Measurements from ENCODE around the gene SCARB1.
A peak's percentile ranks its signal among the peaks of the same experiment; 100 is the strongest.

SCARB1 gene

DNA sequence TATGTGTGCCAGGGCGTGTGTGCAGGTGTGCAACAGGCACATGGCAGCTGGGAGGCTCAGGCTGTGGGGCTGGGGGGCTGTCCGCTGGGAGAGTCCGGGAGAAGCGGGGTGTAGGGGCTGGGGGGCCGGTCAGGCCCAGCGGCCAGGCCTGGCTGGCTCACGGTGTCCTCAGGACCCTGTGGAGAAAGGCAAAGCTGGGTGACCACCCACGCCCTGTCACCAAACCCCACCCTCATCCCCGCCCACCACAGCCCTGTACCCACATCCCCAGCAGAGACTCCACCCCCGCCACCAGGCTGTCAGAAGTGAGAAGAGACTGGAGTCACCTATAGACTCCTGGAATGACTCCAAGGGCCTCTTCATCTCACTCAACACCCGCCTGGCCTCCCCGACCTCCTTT is 85.3 kb downstream of the SCARB1 start:
- no peak for DNase-seq (ENCODE audit: insufficient read length, low spot score)
- FAIRE-seq: no peak

DNA sequence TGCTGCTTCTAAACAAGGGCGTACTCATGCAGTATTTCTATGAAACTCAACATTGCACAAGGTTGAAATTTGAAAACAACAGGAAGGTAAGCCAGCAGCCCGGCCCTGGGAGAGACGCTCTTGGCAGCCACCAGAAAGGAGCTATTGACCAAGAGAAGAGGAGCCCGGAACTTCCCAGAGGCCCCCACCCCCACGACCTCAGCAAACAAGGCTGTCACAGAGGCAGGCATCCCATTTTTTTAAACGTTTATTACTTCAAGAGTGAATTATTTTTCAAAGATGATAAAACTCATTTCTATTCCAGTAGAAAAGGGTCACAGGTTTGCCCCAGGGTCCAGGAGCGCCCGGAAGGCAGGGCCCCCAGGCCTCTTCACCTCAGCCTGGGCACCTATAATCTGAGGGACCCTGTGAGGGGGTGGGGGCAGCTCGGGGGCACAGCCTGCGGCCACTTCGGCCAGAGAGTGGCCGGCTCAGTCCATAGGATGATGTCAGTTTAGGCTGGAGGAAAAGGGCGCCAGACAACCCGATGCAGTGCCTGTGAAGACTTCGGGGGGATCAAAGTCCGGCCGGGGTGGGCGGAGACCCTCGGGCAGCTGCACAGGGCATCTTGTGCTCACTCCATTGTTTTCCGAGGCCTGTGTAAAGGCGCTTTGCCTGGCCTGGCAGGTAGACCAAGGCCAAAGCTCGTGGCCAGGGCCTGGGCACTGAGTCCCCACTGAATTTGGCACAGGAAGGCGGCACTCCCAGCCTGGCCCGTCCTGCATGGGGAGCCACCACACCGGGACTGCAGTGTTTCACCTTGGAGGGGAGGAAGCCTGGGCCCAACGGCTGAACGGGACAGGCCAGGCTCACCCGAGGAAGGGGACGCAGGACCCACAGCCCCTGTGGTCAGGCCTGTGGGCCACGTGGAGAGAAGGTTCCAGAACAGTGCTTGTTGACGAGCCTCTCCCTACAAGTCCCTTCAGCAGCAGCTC is 86.0 kb downstream of the SCARB1 start:
- DNase-seq (ENCODE audit: insufficient read length, low spot score) (no peak), FAIRE-seq (no peak)

DNA sequence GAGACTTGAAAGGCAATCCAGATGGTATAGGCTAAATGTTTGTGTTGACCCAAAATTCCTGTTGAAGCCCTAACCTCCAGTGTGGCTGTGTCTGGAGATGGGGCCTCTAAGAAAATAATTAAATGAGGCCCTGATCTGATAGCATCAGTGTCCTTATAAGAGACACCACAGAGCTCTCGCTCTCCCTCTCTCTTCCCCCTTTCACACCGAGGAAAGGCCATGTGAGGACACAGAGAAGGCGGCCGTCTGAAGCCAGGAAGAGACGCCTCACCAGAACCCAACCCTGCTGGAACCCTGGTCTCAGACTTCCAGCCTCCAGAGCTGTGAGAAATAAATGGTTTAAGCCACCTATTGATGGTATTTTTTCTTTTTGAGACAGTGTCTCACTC is 87.5 kb downstream of the SCARB1 start:
- peak; percentile 21 for FAIRE-seq
- DNase-seq (ENCODE audit: insufficient read length, low spot score): no peak

DNA sequence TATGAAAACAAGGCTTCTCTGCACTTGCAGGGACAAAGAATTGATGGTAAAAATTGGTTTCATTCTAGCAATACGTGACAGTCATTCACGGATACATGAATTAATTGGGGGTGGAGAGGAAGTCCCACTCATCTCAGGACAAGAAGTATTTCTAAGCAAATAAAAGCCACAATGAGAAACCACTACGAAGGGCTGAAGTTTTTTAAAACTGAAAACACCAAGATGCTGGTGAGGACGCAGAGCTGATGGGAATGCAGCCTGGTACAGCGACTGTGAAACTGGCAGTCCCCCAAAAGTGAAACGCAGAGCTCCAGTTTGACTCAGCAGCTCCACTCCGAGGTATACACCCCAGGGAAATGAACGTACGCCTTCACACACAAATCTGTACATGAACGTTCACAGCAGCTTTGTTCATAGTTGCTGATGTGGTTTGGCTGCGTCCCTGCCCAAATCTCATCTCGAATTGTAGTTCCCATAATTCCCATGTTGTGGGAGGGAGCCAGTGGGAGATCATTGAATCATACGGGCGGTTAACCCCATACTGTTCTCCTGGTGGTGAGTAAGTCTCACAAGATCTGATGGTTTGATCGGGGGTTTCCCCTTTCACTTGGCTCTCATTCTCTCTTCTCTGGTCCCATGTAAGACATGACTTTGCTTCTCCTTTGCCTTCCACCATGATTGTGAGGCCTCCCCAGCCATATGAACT is 89.0 kb downstream of the SCARB1 start:
- peak; percentile 99 for FAIRE-seq

DNA sequence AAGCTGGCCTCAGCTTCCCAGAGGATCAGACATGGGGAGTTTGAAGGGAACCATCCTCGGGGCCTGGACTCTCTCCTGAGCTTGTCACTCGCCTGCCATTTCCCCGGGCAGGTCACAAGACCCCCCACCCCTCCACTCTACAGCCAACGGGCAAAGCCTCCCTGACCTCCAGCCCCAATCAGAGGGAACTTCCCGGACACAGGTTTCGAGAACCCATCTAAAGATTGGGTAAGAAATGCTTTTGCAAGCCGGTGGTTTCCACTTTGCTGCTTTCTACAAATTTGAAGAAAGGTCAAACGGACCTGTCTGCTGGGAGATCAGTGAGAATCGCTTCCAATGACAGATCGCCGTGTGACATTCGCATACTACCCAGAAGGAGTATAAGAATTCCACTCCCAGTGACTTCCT is 89.6 kb downstream of the SCARB1 start:
- FAIRE-seq (no peak), DNase-seq (ENCODE audit: insufficient read length, low spot score) (no peak)

More for the DNA sequence above, 89.0 kb downstream of the SCARB1 start:
- peak; percentile 69 for DNase-seq (ENCODE audit: insufficient read length, low spot score)

DNA sequence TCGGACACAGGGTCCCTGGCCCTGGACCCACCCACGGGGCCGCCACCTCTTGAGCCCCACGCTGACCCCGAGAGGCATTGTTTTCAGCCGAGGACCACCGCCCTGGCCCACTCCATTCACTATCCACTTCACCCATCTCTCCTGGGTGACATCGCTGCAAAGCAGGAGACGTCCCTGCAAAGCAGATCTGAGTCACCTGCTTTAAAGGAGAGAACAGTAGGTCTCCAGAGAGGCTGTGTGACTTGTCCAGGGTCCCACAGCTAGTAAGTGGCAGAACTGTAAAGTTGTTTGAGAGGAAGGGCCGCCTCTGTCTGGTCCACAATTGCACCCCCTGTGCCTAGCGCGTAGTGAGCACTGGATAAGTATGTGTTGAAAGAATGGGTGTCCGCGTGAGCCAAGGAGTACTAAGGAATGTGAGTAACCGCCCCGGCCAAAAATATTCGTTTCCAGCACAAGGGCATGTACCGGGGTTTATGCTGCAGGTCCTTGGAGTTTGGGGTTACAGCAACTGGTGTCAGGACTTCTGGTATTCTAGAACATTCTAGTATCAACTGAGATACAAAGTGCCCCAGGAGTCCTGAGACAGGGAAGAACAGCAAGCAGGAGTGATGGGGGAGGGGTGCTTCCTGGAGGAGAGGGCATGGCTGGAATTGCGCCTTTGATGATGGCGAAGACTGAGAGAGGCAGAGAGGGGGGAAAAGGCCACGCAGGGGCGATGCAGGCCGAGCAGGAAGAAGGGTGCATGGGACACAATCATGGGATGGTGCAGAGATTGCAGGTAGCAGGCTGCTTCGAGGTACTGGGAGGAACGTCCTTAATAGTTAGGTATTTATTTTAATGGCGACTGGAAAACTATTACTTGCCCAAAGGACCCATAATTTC is 91.1 kb downstream of the SCARB1 start:
- DNase-seq (ENCODE audit: insufficient read length, low spot score) (no peak), FAIRE-seq (peak; percentile 21)

DNA sequence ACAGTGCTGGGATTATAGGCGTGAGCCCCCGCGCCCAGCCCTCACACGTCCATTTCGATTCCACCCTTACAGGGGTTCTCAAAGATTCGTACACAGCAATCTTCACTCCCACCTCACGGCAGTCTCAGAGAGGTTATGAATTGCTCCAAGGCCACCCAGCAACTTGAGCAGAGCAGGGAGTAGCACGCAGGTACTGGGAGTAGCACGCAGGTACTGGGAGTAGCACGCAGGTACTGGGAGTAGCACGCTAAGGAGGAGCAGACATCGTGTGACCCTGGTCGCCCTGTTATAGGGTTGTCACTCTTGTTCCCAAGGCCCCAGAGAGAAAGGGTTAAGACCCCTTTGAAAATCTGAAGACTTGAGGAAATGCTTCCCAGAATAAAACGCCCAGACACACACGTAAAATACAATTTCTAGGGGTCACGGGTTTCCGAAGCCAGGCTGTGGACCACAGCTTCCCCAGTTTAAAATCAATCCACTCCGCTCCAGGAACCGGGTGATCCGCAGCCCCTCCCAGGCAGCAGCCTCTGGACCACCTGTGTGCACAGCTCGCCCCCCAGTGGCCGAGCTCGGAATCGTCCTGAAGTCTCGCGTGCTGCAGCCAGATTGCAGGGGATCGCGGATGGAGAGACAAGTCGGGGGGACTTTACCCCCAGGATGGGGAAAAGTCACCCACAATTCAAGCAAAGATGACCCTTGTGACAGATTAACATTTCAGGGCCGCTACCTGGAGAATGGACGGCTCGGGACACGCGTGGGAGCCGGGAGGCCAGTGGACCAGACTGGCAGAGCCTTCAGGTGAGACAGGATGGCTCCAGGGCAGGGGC is 92.0 kb downstream of the SCARB1 start:
- peak; percentile 84 for FAIRE-seq

DNA sequence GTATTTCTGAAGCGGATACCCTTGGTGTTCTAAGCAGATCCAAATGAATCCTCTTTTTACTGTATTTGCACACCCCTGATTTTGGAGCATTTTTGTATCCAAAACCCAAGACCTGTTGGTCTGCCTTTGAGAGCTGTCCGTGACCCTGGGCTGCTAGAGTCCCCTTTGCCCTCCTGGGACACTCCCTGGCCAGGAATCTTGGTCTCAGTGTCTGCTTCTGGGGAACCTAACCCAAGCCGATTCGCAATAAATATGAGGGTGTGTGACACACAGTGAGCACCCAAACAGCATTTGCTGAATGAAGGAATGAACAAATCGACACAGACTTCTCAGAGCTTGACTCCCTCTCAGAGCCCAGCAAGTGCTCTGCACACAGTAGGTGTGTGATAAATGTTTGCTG is 92.9 kb downstream of the SCARB1 start:
- FAIRE-seq (no peak), DNase-seq (ENCODE audit: insufficient read length, low spot score) (no peak)

More for the DNA sequence above, 92.0 kb downstream of the SCARB1 start:
- no peak for DNase-seq (ENCODE audit: insufficient read length, low spot score)

DNA sequence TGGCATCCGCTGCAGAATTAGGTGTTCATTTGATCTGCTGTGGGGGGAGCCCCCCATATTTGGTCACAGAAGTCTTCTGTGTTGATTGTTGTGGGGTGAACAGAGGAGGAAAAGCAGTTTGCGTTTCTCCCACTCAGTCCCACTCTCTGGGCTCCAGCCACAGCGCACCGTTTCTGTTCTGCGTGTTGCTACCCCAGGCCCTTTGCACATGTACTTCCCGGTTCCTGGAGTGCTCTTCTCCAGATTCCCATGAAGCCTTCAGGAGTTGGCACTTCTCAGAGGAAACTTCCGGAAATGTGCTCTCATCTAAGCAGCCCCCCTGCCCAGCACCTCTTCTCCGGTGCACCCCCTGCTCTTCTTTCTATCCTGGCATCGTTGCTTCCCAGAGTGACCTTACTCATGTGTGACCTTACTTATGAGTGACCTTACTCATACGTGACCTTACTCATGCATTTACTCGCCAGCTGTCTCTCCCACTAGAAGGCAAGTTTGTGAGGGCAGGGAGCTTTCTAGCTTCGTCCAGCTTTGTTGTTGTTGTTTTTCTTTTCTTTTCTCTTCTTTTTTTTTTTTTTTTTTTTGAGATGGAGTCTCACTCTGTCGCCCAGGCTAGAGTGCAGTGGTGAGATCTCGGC is 93.7 kb downstream of the SCARB1 start:
- no peak for DNase-seq (ENCODE audit: insufficient read length, low spot score)
- no peak for FAIRE-seq

DNA sequence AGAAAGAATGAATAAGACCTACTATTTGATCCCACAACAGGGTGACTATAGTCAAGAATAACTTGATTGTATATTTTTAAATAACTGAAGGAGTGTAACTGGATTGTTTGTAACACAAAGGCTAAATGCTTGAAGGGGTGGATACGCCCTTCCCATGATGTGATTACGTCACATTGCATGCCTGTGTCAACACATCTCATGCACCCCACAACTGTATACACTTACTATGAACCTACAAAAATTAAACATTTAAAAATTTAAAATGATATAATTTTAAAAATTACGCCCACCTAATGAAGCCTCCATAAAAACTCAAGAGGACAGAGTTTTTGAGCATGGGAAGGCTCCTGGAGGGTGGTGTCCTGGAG is 94.5 kb downstream of the SCARB1 start:
- DNase-seq (ENCODE audit: insufficient read length, low spot score): no peak
- no peak for FAIRE-seq

DNA sequence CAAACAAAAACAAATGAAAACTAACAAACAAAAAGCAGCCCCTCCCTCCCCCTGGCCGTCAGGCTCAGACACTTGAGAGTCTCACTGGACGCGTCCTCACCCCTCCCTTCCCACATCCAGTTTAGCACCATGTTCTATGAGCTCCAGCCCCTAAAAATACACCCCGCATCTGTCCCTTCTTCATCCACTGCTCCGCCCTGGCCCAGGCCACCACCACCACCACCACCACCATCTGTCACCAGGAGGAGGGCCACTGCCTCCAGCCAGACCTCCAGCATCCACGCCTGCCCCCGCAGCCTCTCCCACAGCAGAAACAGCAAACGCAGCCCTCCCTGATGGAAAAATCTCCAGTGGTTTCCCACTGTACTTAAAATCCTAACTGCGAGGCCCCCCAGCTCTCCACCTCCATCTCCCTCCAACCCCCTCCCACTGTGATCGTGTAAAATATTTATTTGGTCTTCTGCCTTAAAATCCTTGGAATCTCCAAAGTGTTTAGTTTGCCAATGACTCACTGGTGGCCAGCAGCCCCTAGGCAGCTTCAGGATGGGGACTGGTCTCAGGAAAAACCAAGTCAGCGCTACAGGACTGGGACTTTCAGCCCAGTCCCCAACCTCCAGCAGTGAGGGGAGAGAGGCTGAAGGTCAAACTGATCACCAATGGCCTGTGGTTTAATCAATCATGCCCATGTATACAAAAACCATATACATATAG is 95.1 kb downstream of the SCARB1 start:
- FAIRE-seq: no peak
- DNase-seq (ENCODE audit: insufficient read length, low spot score): no peak

DNA sequence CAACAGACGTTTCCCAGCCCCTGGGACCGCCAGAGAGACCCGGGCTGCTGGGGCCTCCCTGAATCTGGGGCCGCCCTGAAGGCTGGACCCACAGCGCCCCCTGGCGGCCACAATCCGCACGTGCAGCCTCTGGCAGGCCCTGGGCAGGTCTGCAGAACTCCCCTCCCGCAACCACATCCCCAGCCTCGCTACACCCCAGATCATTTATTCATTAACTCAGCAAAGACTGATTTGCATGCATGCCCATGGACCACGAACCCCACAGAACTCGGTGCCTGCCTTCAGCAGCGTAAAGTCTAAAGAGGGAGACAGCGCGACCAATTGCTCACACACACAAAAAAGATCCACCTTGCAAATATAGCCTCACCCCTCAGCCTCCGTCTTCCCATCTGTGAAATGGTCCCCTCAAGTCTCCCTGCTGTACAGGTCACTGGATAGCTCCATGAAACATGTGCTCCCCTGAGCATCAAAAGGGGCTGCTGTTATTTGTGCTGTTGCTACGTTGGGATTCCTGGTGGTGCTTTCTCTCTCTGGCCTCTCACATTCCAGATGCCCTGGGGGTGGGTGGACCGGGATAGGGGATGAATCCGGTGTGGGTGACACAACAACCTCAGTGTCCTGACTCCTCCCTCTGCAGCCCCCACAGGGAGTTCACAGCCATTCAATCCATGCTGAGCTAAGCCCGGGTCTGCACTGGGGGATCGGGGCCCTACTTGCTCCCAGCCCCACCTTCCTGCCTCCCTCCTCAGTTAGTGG is 96.4 kb downstream of the SCARB1 start:
- FAIRE-seq (peak; percentile 92), DNase-seq (ENCODE audit: insufficient read length, low spot score) (peak; percentile 84)

DNA sequence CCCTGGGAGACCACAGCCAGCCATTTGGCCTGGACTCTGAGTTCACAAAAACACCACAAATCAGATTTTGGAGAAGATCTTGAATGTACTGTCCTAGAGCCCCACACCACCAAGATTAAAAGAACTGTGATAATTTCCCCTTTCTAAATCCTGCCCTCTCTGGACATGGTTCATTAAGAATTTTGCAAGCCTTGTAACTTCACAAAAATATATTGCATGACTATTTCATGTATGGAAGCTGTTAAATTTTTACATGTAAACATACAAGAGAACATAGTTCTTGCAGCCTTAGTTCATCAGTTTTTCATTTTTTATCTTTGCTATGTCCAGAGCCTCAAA is 97.0 kb downstream of the SCARB1 start:
- no peak for FAIRE-seq
- no peak for DNase-seq (ENCODE audit: insufficient read length, low spot score)

DNA sequence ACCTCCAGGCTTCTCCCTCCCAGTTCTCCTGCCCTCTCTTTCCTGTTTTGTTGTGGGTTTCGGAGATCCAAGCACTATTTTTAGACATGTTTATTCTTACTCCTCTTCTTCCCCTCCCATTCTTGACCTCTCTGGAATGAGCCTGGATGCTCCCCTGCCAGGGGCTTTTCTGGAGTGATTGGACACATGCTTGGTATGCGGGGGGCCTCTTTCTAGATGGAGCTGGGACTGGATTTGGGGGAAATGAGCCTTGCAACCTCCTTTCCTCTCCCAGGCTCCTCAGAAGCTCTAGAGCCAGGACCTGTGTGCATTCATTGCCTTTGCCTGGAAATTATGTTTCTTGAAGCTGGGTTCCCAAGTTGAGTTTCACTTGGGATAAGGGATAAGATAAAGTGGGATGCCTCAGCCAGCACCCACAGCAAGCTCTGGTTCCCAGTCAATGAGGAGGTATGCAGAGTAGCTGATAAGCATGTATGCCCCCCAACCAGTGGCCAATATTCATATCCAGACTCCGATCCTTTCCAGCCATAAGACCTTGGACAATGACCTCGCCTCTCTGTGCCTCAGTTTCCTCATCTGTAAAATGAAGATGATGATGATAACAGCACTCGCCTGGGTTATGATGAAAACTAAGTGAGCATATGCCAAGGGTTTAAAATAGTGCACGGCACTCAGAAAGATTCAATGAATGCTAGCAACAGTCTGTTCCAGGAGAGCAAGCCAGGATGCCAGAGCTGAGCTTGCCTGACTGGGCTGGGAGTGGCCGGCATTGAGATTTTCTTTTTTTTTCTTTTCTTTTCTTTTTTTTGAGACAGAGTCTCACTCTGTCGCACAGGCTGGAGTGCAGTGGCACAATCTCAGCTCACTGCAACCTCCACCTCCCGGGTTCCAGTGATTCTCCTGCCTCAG is 97.8 kb downstream of the SCARB1 start:
- DNase-seq (ENCODE audit: insufficient read length, low spot score) (no peak), FAIRE-seq (no peak)

DNA sequence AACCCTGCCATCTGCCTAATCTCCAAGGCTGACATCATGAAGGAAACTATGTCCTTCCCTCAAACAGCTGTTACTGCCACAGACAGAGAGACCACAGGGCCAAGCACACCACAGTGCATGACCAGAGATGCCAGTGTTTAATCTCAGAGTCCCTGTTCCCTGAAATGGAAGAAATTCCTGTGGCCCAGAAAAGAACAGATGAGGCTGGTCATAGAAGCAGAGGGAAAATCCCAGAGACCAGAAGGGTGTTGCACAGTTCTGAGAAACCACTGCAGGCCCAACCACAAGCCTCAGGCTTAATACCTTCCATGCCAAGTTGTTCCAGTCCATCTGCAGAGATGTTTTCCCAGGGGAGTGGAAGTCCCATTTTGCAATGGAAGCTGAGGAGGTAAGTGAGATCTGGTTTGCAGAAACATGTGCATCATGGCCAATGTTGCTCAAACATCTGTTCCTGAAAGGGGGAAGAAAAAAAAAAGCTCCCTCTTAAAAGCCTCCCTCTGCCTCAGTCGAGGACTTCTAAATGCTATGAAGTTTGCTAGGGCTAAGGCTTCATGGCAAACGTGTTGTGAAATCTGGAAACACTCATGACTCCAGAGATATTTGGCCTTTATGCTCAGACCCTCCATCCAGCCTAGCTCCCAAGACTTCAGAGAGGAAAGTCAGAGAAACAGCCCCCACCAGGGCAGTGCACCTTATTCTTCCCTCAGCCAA is 98.6 kb downstream of the SCARB1 start:
- FAIRE-seq: no peak
- no peak for DNase-seq (ENCODE audit: insufficient read length, low spot score)

DNA sequence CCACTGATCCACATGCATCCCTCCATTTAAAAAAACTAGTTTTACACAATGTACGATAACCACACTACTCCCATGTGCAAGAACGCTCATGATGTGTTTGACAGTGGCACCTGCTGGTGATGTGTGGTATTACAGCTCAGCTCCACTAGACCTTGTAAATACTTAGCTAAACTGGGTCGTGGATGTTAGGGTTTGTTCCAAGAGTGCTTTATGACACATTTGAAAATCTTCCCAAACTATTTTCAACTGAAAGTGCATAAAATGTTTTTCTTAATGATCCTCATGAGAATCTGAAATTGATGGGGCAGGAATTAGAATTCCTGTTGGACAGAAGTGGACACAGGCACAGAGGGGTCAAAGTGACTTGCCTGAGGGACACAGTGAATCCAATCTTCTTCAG is 99.2 kb downstream of the SCARB1 start:
- FAIRE-seq (no peak), DNase-seq (ENCODE audit: insufficient read length, low spot score) (no peak)

DNA sequence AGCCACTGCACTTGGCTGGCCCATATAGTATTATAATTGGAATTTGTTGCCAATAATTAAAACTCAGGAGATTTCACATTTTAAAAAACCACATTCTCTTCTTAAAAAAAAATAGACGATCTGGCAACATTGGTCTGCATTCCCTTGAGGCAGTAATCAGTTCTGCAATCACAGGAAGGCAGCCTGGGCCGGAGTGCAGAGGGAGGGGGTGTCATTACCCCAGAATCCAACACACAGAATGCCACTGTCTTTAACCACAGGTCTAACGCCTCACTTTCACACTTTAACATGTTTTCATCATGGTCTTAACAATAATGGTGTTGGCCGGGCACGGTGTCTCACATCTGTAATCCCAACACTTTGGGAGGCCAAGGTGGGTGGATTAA is 100.1 kb downstream of the SCARB1 start:
- DNase-seq (ENCODE audit: insufficient read length, low spot score): no peak

More for the DNA sequence above, 100.1 kb downstream of the SCARB1 start:
- no peak for FAIRE-seq

Data from GM19239 (cell line).